Loucy (cell line): ENCODE results near the gene NCF4.

Source experiments
- H2AFZ ChIP-seq: fragments of 200-600 bp; sonication (generic); 2 replicates; pipeline ENCODE4 v1.6.0; 2016; ENCODE audit warnings: antibody characterized with exemption, mild to moderate bottlenecking, low read length, moderate library complexity
- H3F3A ChIP-seq: fragments of 200-600 bp; 2 replicates; pipeline ENCODE4 v1.6.0; 2016; ENCODE audit warnings: antibody characterized with exemption, low read depth, mild to moderate bottlenecking
- H3K27me3 ChIP-seq: fragments of 200-600 bp; sonication (generic); 2 replicates; pipeline ENCODE4 v1.6.1; 2014; ENCODE audit warnings: low read length, mild to moderate bottlenecking; ENCODE audit not compliant: insufficient read depth, poor library complexity, severe bottlenecking
- H3K36me3 ChIP-seq: fragments of 200-600 bp; sonication (generic); 2 replicates; pipeline ENCODE4 v1.6.1; 2016; ENCODE audit warnings: low read length; ENCODE audit not compliant: insufficient read depth
- H3K4me1 ChIP-seq: fragments of 200-600 bp; sonication (generic); 2 replicates; pipeline ENCODE4 v1.5.1; 2014; ENCODE audit warnings: low read length, mild to moderate bottlenecking; ENCODE audit not compliant: insufficient read depth, poor library complexity, severe bottlenecking
- H3K4me2 ChIP-seq: fragments of 200-600 bp; sonication (generic); 2 replicates; pipeline ENCODE4 v1.6.0; 2014; ENCODE audit warnings: antibody characterized with exemption, low read length, low read depth, mild to moderate bottlenecking; ENCODE audit not compliant: poor library complexity, severe bottlenecking
- H3K4me3 ChIP-seq: fragments of 200-600 bp; sonication (generic); 2 replicates; pipeline ENCODE4 v1.5.1; 2014; ENCODE audit warnings: low read length, mild to moderate bottlenecking, mixed read lengths; ENCODE audit not compliant: poor library complexity, severe bottlenecking
- H3K79me2 ChIP-seq: fragments of 200-600 bp; sonication (generic); 2 replicates; pipeline ENCODE4 v1.6.1; 2014; ENCODE audit warnings: low read length; ENCODE audit not compliant: insufficient read depth
- H3K9ac ChIP-seq: fragments of 200-600 bp; sonication (generic); 2 replicates; pipeline ENCODE4 v1.6.0; 2014; ENCODE audit warnings: mild to moderate bottlenecking, low read depth, low read length, moderate library complexity; ENCODE audit not compliant: poor library complexity, severe bottlenecking
- H3K9me2 ChIP-seq: fragments of 200-600 bp; sonication (generic); replicated peaks from 2 replicates; pipeline ENCODE4 v1.6.1; 2016; ENCODE audit warnings: low read depth, low read length, mixed read lengths
- H3K9me3 ChIP-seq: fragments of 200-600 bp; sonication (generic); 2 replicates; pipeline ENCODE4 v1.6.1; 2014; ENCODE audit warnings: mild to moderate bottlenecking, antibody characterized with exemption, low read length, low read depth; ENCODE audit not compliant: insufficient read depth
- H4K20me1 ChIP-seq: fragments of 200-600 bp; sonication (generic); 2 replicates; pipeline ENCODE4 v1.6.0; 2014; ENCODE audit warnings: antibody characterized with exemption, low read length, mild to moderate bottlenecking; ENCODE audit not compliant: insufficient read depth, poor library complexity, severe bottlenecking
- CTCF ChIP-seq: fragments of 200-600 bp; sonication (generic); conservative IDR thresholded peaks from 2 replicates; pipeline ENCODE4 v1.5.1; 2014; ENCODE audit warnings: mild to moderate bottlenecking, antibody characterized with exemption, low read length
- EZH2phosphoT487 ChIP-seq: fragments of 200-600 bp; IDR thresholded peaks from 2 replicates; pipeline ENCODE4 v1.6.1; 2018; ENCODE audit warnings: antibody characterized with exemption, mild to moderate bottlenecking, moderate library complexity, borderline replicate concordance

The NCF4 gene

GRCh38 chr22:36868546-36869181 is 7.9 kb downstream of the NCF4 start:
- Histone ChIP-seq H3K4me2 (no peak overlapping the region), H3K9ac (no peak overlapping the region), H3K4me1 (no peaks in the 10 kb centered on the region), H3K27me3 (no peaks in the 10 kb centered on the region), H3F3A (no peaks in the 10 kb centered on the region), H4K20me1 (no peaks in the 10 kb centered on the region), H3K4me3 (no peak overlapping the region), H3K9me3 (no peaks in the 10 kb centered on the region), H3K36me3 (no peaks in the 10 kb centered on the region), H2AFZ (no peak overlapping the region), H3K79me2 (no peaks in the 10 kb centered on the region), H3K9me2 (no peaks in the 10 kb centered on the region)
- TF ChIP-seq CTCF (no peak), EZH2phosphoT487 (no peak)

GRCh38 chr22:36870250-36870649 is 9.4 kb downstream of the NCF4 start:
- H3K4me2 ChIP-seq: no peak overlapping the region
- H2AFZ ChIP-seq: no peak overlapping the region
- H3K4me1 ChIP-seq: no peaks in the 10 kb centered on the region
- no peak overlapping the region for H3K4me3 ChIP-seq
- H3K27me3 ChIP-seq: no peaks in the 10 kb centered on the region
- TF ChIP-seq CTCF (no peak), EZH2phosphoT487 (no peak)
- no peaks in the 10 kb centered on the region for H3K36me3 ChIP-seq
- no peaks in the 10 kb centered on the region for H3F3A ChIP-seq
- no peaks in the 10 kb centered on the region for H3K79me2 ChIP-seq
- no peaks in the 10 kb centered on the region for H4K20me1 ChIP-seq
- no peaks in the 10 kb centered on the region for H3K9me3 ChIP-seq
- no peaks in the 10 kb centered on the region for H3K9me2 ChIP-seq
- H3K9ac ChIP-seq: no peak overlapping the region

GRCh38 chr22:36871669-36872081 is 10.9 kb downstream of the NCF4 start:
- H3K27me3 ChIP-seq: no peaks in the 10 kb centered on the region
- H3K36me3 ChIP-seq: no peaks in the 10 kb centered on the region
- no peaks in the 10 kb centered on the region for H3F3A ChIP-seq
- H3K4me1 ChIP-seq: no peaks in the 10 kb centered on the region
- H4K20me1 ChIP-seq: no peaks in the 10 kb centered on the region
- H3K9me2 ChIP-seq: no peaks in the 10 kb centered on the region
- no peak overlapping the region for H3K4me2 ChIP-seq
- no peaks in the 10 kb centered on the region for H3K9me3 ChIP-seq
- H3K9ac ChIP-seq: no peak overlapping the region
- H3K79me2 ChIP-seq: no peaks in the 10 kb centered on the region
- no peak overlapping the region for H2AFZ ChIP-seq
- no peak overlapping the region for H3K4me3 ChIP-seq
- TF ChIP-seq CTCF (no peak), EZH2phosphoT487 (no peak)
